ENCODE data around the gene PIK3AP1. TPM values are rescaled to one million over a fixed set of nuclear protein-coding genes. Genes with fewer than 3 reads are reported as not detected.

Gene PIK3AP1
- total RNA-seq, 1 experiment from 2014 or later = 1.7 TPM

DNA sequence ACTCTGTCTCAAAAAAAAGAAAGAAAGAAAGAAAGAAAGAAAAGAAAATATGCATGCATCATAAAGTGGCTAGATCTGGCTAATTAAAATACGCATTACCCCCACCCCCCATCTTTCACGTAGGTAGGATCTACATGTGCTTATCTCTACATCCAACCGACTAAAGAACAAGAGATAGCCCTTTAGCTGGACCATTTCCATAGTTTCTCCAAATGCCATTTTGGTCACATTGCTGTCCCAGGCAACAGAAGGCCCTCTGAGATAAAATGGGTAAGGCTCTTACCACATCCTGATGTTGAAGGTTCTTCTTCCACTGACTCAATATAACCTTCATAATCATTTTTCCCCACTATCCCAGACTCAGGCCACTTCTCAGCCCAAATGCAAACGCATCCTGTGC, 31.5 kb downstream of the PIK3AP1 start:
- no peak overlapping the region for H3K27ac ChIP-seq (ENCODE audit: insufficient read length, low read depth, low read length)
- no peak overlapping the region for H4K5ac ChIP-seq (ENCODE audit: insufficient read length, low read depth, low read length)
- H3K4me1 Mint-ChIP-seq = peaks cover 10 to 12% of the 10 kb centered on the region in 2 experiments
- no peaks in the 10 kb centered on the region for H3K79me2 ChIP-seq (ENCODE audit: insufficient read depth, low read length)
- H3K9ac ChIP-seq (ENCODE audit: extremely low read depth, insufficient read length, low read length) = no peak overlapping the region
- TF ChIP-seq, protein P1, sequence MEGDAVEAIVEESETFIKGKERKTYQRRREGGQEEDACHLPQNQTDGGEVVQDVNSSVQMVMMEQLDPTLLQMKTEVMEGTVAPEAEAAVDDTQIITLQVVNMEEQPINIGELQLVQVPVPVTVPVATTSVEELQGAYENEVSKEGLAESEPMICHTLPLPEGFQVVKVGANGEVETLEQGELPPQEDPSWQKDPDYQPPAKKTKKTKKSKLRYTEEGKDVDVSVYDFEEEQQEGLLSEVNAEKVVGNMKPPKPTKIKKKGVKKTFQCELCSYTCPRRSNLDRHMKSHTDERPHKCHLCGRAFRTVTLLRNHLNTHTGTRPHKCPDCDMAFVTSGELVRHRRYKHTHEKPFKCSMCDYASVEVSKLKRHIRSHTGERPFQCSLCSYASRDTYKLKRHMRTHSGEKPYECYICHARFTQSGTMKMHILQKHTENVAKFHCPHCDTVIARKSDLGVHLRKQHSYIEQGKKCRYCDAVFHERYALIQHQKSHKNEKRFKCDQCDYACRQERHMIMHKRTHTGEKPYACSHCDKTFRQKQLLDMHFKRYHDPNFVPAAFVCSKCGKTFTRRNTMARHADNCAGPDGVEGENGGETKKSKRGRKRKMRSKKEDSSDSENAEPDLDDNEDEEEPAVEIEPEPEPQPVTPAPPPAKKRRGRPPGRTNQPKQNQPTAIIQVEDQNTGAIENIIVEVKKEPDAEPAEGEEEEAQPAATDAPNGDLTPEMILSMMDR (conservative IDR thresholded peaks at IDR 0.05) = no peak
- no peaks in the 10 kb centered on the region for H3K9me3 ChIP-seq (ENCODE audit: control insufficient read depth, low read depth, low read length)
- H4K91ac ChIP-seq (ENCODE audit: insufficient read length, low read depth, low read length) = no peak overlapping the region
- no peaks in the 10 kb centered on the region for H3K79me1 ChIP-seq (ENCODE audit: insufficient read depth, low read depth, low read length, poor library complexity, severe bottlenecking)
- no peaks in the 10 kb centered on the region for H3K23me2 ChIP-seq (ENCODE audit: insufficient read length, low read depth, low read length, poor library complexity, severe bottlenecking)
- no CpG with 5 or more reads among the region's 4 CpGs for WGBS (ENCODE audit: extremely low coverage, insufficient read length, low lambda C conversion rate)
- no peak overlapping the region for H2BK5ac ChIP-seq (ENCODE audit: insufficient read length, low read length)
- H3K56ac ChIP-seq (ENCODE audit: insufficient read length, low read depth, low read length) = no peak overlapping the region
- H3K4me1 ChIP-seq (ENCODE audit: insufficient read depth, low read length) = peaks cover 6% of the 10 kb centered on the region; the same call in 1 of the 2 replicates
- H3K4ac ChIP-seq (ENCODE audit: low read depth, low read length) = no peak overlapping the region
- H2AK5ac ChIP-seq (ENCODE audit: insufficient read length, low read length) = no peak overlapping the region
- no peak overlapping the region for H2BK20ac ChIP-seq (ENCODE audit: low read depth, low read length, poor library complexity, severe bottlenecking)
- H4K20me1 ChIP-seq (ENCODE audit: control insufficient read depth, insufficient read depth, insufficient read length) = peaks cover 2% of the 10 kb centered on the region
- H3K4me2 ChIP-seq (ENCODE audit: insufficient read depth, insufficient read length, low read length) = no peak overlapping the region
- DNase-seq = no peak
- H2BK12ac ChIP-seq (ENCODE audit: insufficient read length, low read depth, low read length) = no peak overlapping the region
- H4K8ac ChIP-seq (replicated peaks; ENCODE audit: insufficient read length, low read depth, low read length) = no peak overlapping the region
- H3K9me3 Mint-ChIP-seq = peaks cover 0 to 3% of the 10 kb centered on the region in 2 experiments; a peak in 1 of 5 replicates
- H3K14ac ChIP-seq (ENCODE audit: insufficient read depth, low read length) = no peak overlapping the region
- H3K18ac ChIP-seq (ENCODE audit: insufficient read length, low read depth, low read length) = no peak overlapping the region
- no peaks in the 10 kb centered on the region for H3K27me3 Mint-ChIP-seq (ENCODE audit: low read depth)
- no peak overlapping the region for H3K27ac Mint-ChIP-seq
- no peaks in the 10 kb centered on the region for H3K27me3 ChIP-seq (ENCODE audit: insufficient read depth, low read length)
- H3T11ph ChIP-seq (ENCODE audit: low read length) = no peak overlapping the region
- no peak overlapping the region for H2BK15ac ChIP-seq (ENCODE audit: low read depth, low read length)
- no peak overlapping the region for H2AFZ ChIP-seq (ENCODE audit: low read length)
- no peak overlapping the region for H3K23ac ChIP-seq (ENCODE audit: insufficient read length, low read depth, low read length)
- no peak overlapping the region for H3K4me3 Mint-ChIP-seq
- no peak overlapping the region for H2BK120ac ChIP-seq (ENCODE audit: low read depth, low read length, poor library complexity, severe bottlenecking)
- peaks cover 0 to 5% (median 2%) of the 10 kb centered on the region in 3 experiments; a peak in 4 of 7 replicates for H3K36me3 Mint-ChIP-seq (ENCODE audit: insufficient read depth in 1 of 3, low read depth in 3 of 3)

Measured in H9 (cell line).